Heart left ventricle (tissue), 16 donors: ENCODE results near the gene GPI. TPM values are rescaled to one million over a fixed set of nuclear protein-coding genes. Genes with fewer than 3 reads are reported as not detected.

Source experiments
- ATAC-seq, 4 donors: fragments of 200-7000 bp; cut with Tn5 transposase; one replicate each; pipeline ENCODE4 v1.9.1; 2020 to 2022; ENCODE audit warnings: moderate library complexity in 4 of 4, mild to moderate bottlenecking in 3 of 4, moderate number of reproducible peaks in 1 of 4
- DNase-seq, 5 donors: peaks; one replicate each; pipeline ENCODE4 v3.0.0-alpha.2; 2020
- H3K27ac ChIP-seq, 12 donors: fragments of 200-600 bp; sonication (generic) in 4 of 12; one replicate each; pipeline versions ENCODE4 v1.5.0 to v1.8.0; 2016 to 2022; ENCODE audit warnings: mild to moderate bottlenecking in 2 of 12
- H3K27me3 ChIP-seq, 9 donors: fragments of 200-600 bp; sonication (generic) in 2 of 9; one replicate each; pipeline versions ENCODE4 v1.5.1 to v1.8.0; 2016 to 2022; ENCODE audit warnings: mild to moderate bottlenecking in 3 of 9
- H3K36me3 ChIP-seq, 9 donors: fragments of 200-600 bp; sonication (generic) in 2 of 9; one replicate each; pipeline versions ENCODE4 v1.5.0 to v1.8.0; 2018 to 2022; ENCODE audit warnings: mild to moderate bottlenecking in 2 of 9
- H3K4me1 ChIP-seq, 12 donors: fragments of 200-600 bp; sonication (generic) in 4 of 12; one replicate each; pipeline versions ENCODE4 v1.5.0 to v1.8.0; 2016 to 2022; ENCODE audit warnings: mild to moderate bottlenecking in 3 of 12
- H3K4me3 ChIP-seq, 12 donors: fragments of 200-600 bp; sonication (generic) in 4 of 12; one replicate each; pipeline versions ENCODE4 v1.5.0 to v1.8.0; 2017 to 2022; ENCODE audit warnings: mild to moderate bottlenecking in 9 of 12, moderate library complexity in 4 of 12
- H3K9me3 ChIP-seq, 12 donors: fragments of 200-600 bp; sonication (generic) in 4 of 12; one replicate each; pipeline versions ENCODE4 v1.5.0 to v1.8.0; 2016 to 2022; ENCODE audit warnings: mild to moderate bottlenecking in 1 of 12
- CTCF ChIP-seq, 12 donors: fragments of 200-600 bp; sonication (generic) in 4 of 12; IDR thresholded peaks; one replicate each; pipeline versions ENCODE4 v1.5.0 to v1.8.0; 2018 to 2022; ENCODE audit warnings: antibody characterized with exemption in 12 of 12, mild to moderate bottlenecking in 5 of 12
- POLR2A ChIP-seq, 2 donors: fragments of 450-650 bp; IDR thresholded peaks; one replicate each; pipeline ENCODE4 v1.6.1; 2017; ENCODE audit warnings: antibody characterized with exemption in 2 of 2, mild to moderate bottlenecking in 2 of 2, moderate library complexity in 2 of 2
- WGBS, 4 donors: extraction: QIAGEN DNeasy Blood & Tissue Kit in 2 of 4; methylation state at CpG; one replicate each; pipeline versions ENCODE4 v1.1.5 to v1.1.7; 2013 to 2018; 5-methylcytosine and 5-hydroxymethylcytosine counted together
- intact Hi-C, 10 donors: fragments of 100-400 bp; cut with DNase I; formaldehyde crosslinking; loops; one replicate each; pipeline versions ENCODE4 v1.11.1 to v1.14.2; 2022
- polyA plus RNA-seq, 2 donors: library from polyadenylated mRNA; stranded (reverse); fragments of 200-250 nt; gene quantifications; one replicate each; pipeline ENCODE4 v1.2.3, GENCODE V29; 2013
- total RNA-seq, 9 donors: library from RNA; depleted of rRNA in 2 of 9; stranded (reverse); fragments of >200 nt in 2 of 9; fragmentation: NEBNext Ultra II Directional in 3 of 9; extraction: Animal tissue kit (Norgen Biotek cat#: 25700) in 3 of 9; gene quantifications; one replicate each; pipeline versions ENCODE4 v1.1.0 to v1.2.4, GENCODE V29; 2016 to 2023
- donor health status: ischemic (EF 13 %, LVEDD 7.1; RV severe dilation, severe dysfunction).
- donor health status: healthy with polysubstance abuse.
- donor health status: DM: no; HTN: yes; CAD: no.
- donor health status: DM: no; HTN: no; CAD: no.
- donor health status: ischemic (EF 25% LVEDD 6.9; RV normal size, moderate dysfunction).
- donor health status: ischemic (EF 25% LVEDD 5.7; RV mildly dilated, moderate dysfunction).
- donor health status: healthy.
- donor health status: DM: yes; HTN: yes; CAD: no.
- donor health status: ischemic (EF 35%, LVEDD 5.7; RV mildly dilated, moderate dysfunction).
- donor health status: nonischemic (EF 11% LVEDD 7.7; RV severe dilation, severe dysfunction).
- donor health status: DM: yes; HTN: yes; CAD: no.
- donor health status: PGD.
- donor health status: ischemic (EF 29% LVEDD 5.4; RV normal size, mild dysfunction).
- donor health status: nonischemic (EF 23%, LVEDD 6.1; RV moderate dilation, normal function).

The GPI gene
- total and polyA plus RNA-seq, 11 donors, result 233 to 764 (median 513) TPM

GRCh38 chr19:34341935-34342680 is 22.9 kb upstream of the GPI start:
- peaks cover 0 to 6% (median 0%) of the 10 kb centered on the region in 12 donors for H3K9me3 ChIP-seq
- ATAC-seq (no peak), DNase-seq (no peak)
- TF ChIP-seq POLR2A (IDR thresholded peaks at IDR 0.05) (no peak), CTCF (IDR thresholded peaks at IDR 0.05) (no peak)
- peaks cover 0 to 13% (median 5%) of the 10 kb centered on the region in 12 donors for H3K4me1 ChIP-seq
- H3K4me3 ChIP-seq, result no peak overlapping the region
- H3K27ac ChIP-seq, result no peak overlapping the region
- WGBS, 4 donors, result 92 to 96% (median 95%) methylated on average over 12 of the region's 12 CpGs
- H3K36me3 ChIP-seq, result peaks cover 2 to 94% (median 66%) of the 10 kb centered on the region in 9 donors
- intact Hi-C loops, result loop anchor here in 2 of 10 donors (10.0 kb wide), 2 partner anchors 107 to 117 kb away; no protein-coding TSS in a partner anchor
- H3K27me3 ChIP-seq, result no peaks in the 10 kb centered on the region

- Histone ChIP-seq H3K27ac (no peak overlapping the region), H3K9me3 (peaks cover 0 to 6% (median 0%) of the 10 kb centered on the region in 12 donors), H3K4me3 (no peak overlapping the region), H3K36me3 (peaks cover 2 to 94% (median 72%) of the 10 kb centered on the region in 9 donors), H3K4me1 (peaks cover 0 to 4% (median 0%) of the 10 kb centered on the region in 12 donors), H3K27me3 (no peaks in the 10 kb centered on the region)
- ATAC-seq, result no peak
- WGBS, 4 donors, result 93 to 98% (median 93%) methylated on average over 2 of the region's 2 CpGs
- no peak for DNase-seq
- no peak for TF ChIP-seq CTCF (IDR thresholded peaks at IDR 0.05)
- no peak for TF ChIP-seq POLR2A (IDR thresholded peaks at IDR 0.05)
- intact Hi-C loops, result loop anchor here in 2 of 10 donors (10.0 kb wide), 2 partner anchors 109 to 119 kb away; no protein-coding TSS in a partner anchor
These were observed 21.2 kb upstream of the GPI start for GRCh38 chr19:34343751-34344150.

GRCh38 chr19:34345947-34346351 is 19.0 kb upstream of the GPI start:
- Histone ChIP-seq H3K36me3 (peaks cover 2 to 93% (median 63%) of the 10 kb centered on the region in 9 donors), H3K9me3 (peaks cover 0 to 6% (median 0%) of the 10 kb centered on the region in 12 donors), H3K27me3 (no peaks in the 10 kb centered on the region), H3K4me1 (peaks cover 0 to 4% (median 0%) of the 10 kb centered on the region in 12 donors), H3K27ac (no peak overlapping the region), H3K4me3 (no peak overlapping the region)
- ATAC-seq (peak; percentile 46 to 83 (median 74)), DNase-seq (peak in 3 of 5 donors; percentile 48 to 67 (median 57))
- WGBS, 4 donors, result 32 to 42% (median 38%) methylated on average over 7 of the region's 7 CpGs
- intact Hi-C loops, result loop anchor here in 2 of 10 donors (10.0 kb wide), 2 partner anchors 111 to 121 kb away; no protein-coding TSS in a partner anchor
- peak; percentile 63 to 88 (median 77) for TF ChIP-seq CTCF (IDR thresholded peaks at IDR 0.05)
- no peak for TF ChIP-seq POLR2A (IDR thresholded peaks at IDR 0.05)

DNA sequence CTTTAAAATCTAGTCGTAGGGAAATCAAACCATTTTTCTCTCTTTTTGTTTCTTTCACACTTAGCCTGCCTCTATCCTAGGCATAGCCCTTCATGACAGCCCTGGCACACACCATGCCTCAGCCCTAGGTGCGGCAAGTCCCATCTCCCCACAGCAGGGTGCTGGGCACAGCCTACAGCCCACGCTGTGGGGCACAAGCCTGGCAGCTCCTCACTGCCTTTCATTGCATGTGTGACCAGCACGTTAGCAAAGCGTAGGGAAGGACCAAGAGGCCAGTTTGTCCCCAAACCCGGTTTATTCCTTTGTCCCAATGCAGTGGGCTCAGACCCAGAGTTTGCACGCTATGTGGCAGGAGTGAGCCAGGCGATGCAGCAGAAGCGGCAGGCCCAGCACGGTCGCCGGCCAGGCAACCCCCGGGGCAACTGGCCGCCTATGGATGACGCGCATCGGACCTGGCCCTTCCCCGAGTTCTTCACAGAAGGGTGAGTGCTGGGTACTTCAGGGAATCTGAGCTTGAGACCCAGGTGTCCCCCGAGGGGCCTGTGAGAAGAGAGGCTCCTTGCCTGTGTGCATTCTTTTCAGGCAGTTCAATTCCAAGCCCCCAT is 17.3 kb upstream of the GPI start:
- Histone ChIP-seq H3K9me3 (peaks cover 0 to 6% (median 0%) of the 10 kb centered on the region in 12 donors), H3K36me3 (peaks cover 0 to 93% (median 62%) of the 10 kb centered on the region in 9 donors), H3K27me3 (no peaks in the 10 kb centered on the region), H3K27ac (no peak overlapping the region), H3K4me3 (no peak overlapping the region), H3K4me1 (peaks cover 0 to 4% (median 0%) of the 10 kb centered on the region in 12 donors)
- ATAC-seq, result no peak
- no peak for DNase-seq
- intact Hi-C loops, result loop anchor here in 2 of 10 donors (10.0 kb wide), 2 partner anchors 113 to 123 kb away; no protein-coding TSS in a partner anchor
- WGBS, 4 donors, result 90 to 95% (median 93%) methylated on average over 19 of the region's 19 CpGs
- TF ChIP-seq CTCF (IDR thresholded peaks at IDR 0.05) (no peak), POLR2A (IDR thresholded peaks at IDR 0.05) (no peak)
